SJSA1 (cell line): ENCODE results near the gene STARD5. TPM values are rescaled to one million over a fixed set of nuclear protein-coding genes. Genes with fewer than 3 reads are reported as not detected.
"Not testable (repeated sequence)": the region's sequence is repeated elsewhere in the genome, so short reads cannot be mapped to it uniquely, and the experiment has no call there.

Experiments
- DNase-seq, 2 experiments: peaks; one replicate each; pipeline ENCODE4 v3.0.0-alpha.2; 2015 to 2020; ENCODE audit warnings: low spot score in 2 of 2, low read depth in 1 of 2
- H3K27ac ChIP-seq: fragments of 250-450 bp; sonication (Bioruptor Pico); 2 replicates; pipeline ENCODE4 v1.5.1; 2020; ENCODE audit warnings: mild to moderate bottlenecking, moderate library complexity
- H3K27me3 ChIP-seq: fragments of 250-450 bp; sonication (Bioruptor Pico); replicated peaks from 2 replicates; pipeline ENCODE4 v1.5.1; 2020; ENCODE audit warnings: mild to moderate bottlenecking, moderate library complexity
- H3K36me3 ChIP-seq: fragments of 250-450 bp; sonication (Bioruptor Pico); 2 replicates; pipeline ENCODE4 v1.5.1; 2020; ENCODE audit warnings: mild to moderate bottlenecking
- H3K4me1 ChIP-seq: fragments of 250-450 bp; sonication (Bioruptor Pico); replicated peaks from 2 replicates; pipeline ENCODE4 v1.6.1; 2021; ENCODE audit warnings: mild to moderate bottlenecking
- H3K4me3 ChIP-seq: fragments of 250-450 bp; sonication (Bioruptor Pico); 2 replicates; pipeline ENCODE4 v1.5.1; 2020; ENCODE audit warnings: mild to moderate bottlenecking
- H3K9me3 ChIP-seq: fragments of 250-450 bp; sonication (Bioruptor Pico); replicated peaks from 2 replicates; pipeline ENCODE4 v1.5.1; 2020; ENCODE audit warnings: mild to moderate bottlenecking
- total RNA-seq: library from RNA; depleted of rRNA; stranded (reverse); fragments of >200 nt; shearing (Covaris generic); gene quantifications from 2 replicates; pipeline ENCODE4 v1.2.3, GENCODE V29; 2014; rRNA removed

STARD5 gene
- 6.3 and 8.2 TPM in 2 replicates for total RNA-seq

GRCh38 chr15:81323944-81324881 lies at the start of gene STARD5:
Gene STARD5, minus strand, starts transcription at chr15:81324141. Its CDS starts 42 bp downstream, at chr15:81324099.
- Histone ChIP-seq H3K4me1 (peaks cover 46% of the 10 kb centered on the region), H3K27ac (peak within 1 kb of the TSS; percentile 35), H3K9me3 (no peaks in the 10 kb centered on the region), H3K36me3 (peaks cover 20% of the 10 kb centered on the region), H3K4me3 (peak within 1 kb of the TSS; percentile 68), H3K27me3 (no peaks in the 10 kb centered on the region)
- DNase-seq: peak; percentile 95 to 99

- H3K27me3 ChIP-seq: no peaks in the 10 kb centered on the region
- no peak overlapping the region for H3K27ac ChIP-seq
These were observed 49.2 kb upstream of the STARD5 start for GRCh38 chr15:81373176-81373575.

GRCh38 chr15:81372575-81372974 lies 48.6 kb upstream of the STARD5 start:
- DNase-seq: no peak
- no peak overlapping the region for H3K27ac ChIP-seq
- no peaks in the 10 kb centered on the region for H3K36me3 ChIP-seq
- no peaks in the 10 kb centered on the region for H3K9me3 ChIP-seq
- H3K4me3 ChIP-seq: no peak overlapping the region
- no peaks in the 10 kb centered on the region for H3K27me3 ChIP-seq
- no peaks in the 10 kb centered on the region for H3K4me1 ChIP-seq

More at GRCh38 chr15:81373176-81373575, 49.2 kb upstream of the STARD5 start:
- no peaks in the 10 kb centered on the region for H3K4me1 ChIP-seq
- no peak for DNase-seq
- H3K9me3 ChIP-seq: no peaks in the 10 kb centered on the region
- H3K36me3 ChIP-seq: no peaks in the 10 kb centered on the region
- no peak overlapping the region for H3K4me3 ChIP-seq

- Histone ChIP-seq H3K27me3 (no peaks in the 10 kb centered on the region), H3K4me3 (no peak overlapping the region), H3K9me3 (no peaks in the 10 kb centered on the region), H3K36me3 (no peaks in the 10 kb centered on the region), H3K4me1 (no peaks in the 10 kb centered on the region), H3K27ac (no peak overlapping the region)
- DNase-seq: no peak
These were observed 40.0 kb upstream of the STARD5 start for GRCh38 chr15:81363718-81364500.

GRCh38 chr15:81363276-81363675 lies 39.3 kb upstream of the STARD5 start:
- H3K9me3 ChIP-seq: no peaks in the 10 kb centered on the region
- H3K4me3 ChIP-seq: no peak overlapping the region
- no peaks in the 10 kb centered on the region for H3K27me3 ChIP-seq
- H3K36me3 ChIP-seq: no peaks in the 10 kb centered on the region
- no peak overlapping the region for H3K27ac ChIP-seq
- no peak for DNase-seq
- H3K4me1 ChIP-seq: no peaks in the 10 kb centered on the region

GRCh38 chr15:81362790-81363189 lies 38.8 kb upstream of the STARD5 start:
- Histone ChIP-seq H3K27me3 (no peaks in the 10 kb centered on the region), H3K4me1 (no peaks in the 10 kb centered on the region), H3K9me3 (no peaks in the 10 kb centered on the region), H3K4me3 (no peak overlapping the region), H3K36me3 (no peaks in the 10 kb centered on the region), H3K27ac (no peak overlapping the region)
- no peak for DNase-seq

GRCh38 chr15:81361891-81362290 lies 38.0 kb upstream of the STARD5 start:
- Histone ChIP-seq H3K27me3 (no peaks in the 10 kb centered on the region), H3K4me3 (no peak overlapping the region), H3K9me3 (no peaks in the 10 kb centered on the region), H3K27ac (no peak overlapping the region), H3K36me3 (no peaks in the 10 kb centered on the region), H3K4me1 (peaks cover 4% of the 10 kb centered on the region; the same call in 1 of the 2 replicates)
- DNase-seq: no peak

GRCh38 chr15:81360491-81360890 lies 36.5 kb upstream of the STARD5 start:
- Histone ChIP-seq H3K27me3 (no peaks in the 10 kb centered on the region), H3K36me3 (no peaks in the 10 kb centered on the region), H3K27ac (no peak overlapping the region), H3K4me3 (no peak overlapping the region), H3K9me3 (no peaks in the 10 kb centered on the region), H3K4me1 (peaks cover 4% of the 10 kb centered on the region; the same call in 1 of the 2 replicates)
- no peak for DNase-seq

GRCh38 chr15:81358248-81358647 lies 34.3 kb upstream of the STARD5 start:
- no peaks in the 10 kb centered on the region for H3K36me3 ChIP-seq
- no peaks in the 10 kb centered on the region for H3K9me3 ChIP-seq
- H3K27ac ChIP-seq: no peak overlapping the region
- H3K27me3 ChIP-seq: no peaks in the 10 kb centered on the region
- no peak for DNase-seq
- H3K4me1 ChIP-seq: peaks cover 4% of the 10 kb centered on the region; the same call in 1 of the 2 replicates
- no peak overlapping the region for H3K4me3 ChIP-seq

GRCh38 chr15:81357180-81357686 lies 33.3 kb upstream of the STARD5 start:
- Histone ChIP-seq H3K9me3 (no peaks in the 10 kb centered on the region), H3K27me3 (no peaks in the 10 kb centered on the region), H3K4me1 (peaks cover 4% of the 10 kb centered on the region; the same call in 1 of the 2 replicates), H3K4me3 (no peak overlapping the region), H3K27ac (no peak overlapping the region), H3K36me3 (no peaks in the 10 kb centered on the region)
- no peak for DNase-seq

GRCh38 chr15:81356252-81356651 lies 32.3 kb upstream of the STARD5 start:
- Histone ChIP-seq H3K4me3 (no peak overlapping the region), H3K4me1 (peaks cover 4% of the 10 kb centered on the region; the same call in 1 of the 2 replicates), H3K27me3 (no peaks in the 10 kb centered on the region), H3K27ac (no peak overlapping the region), H3K9me3 (no peaks in the 10 kb centered on the region), H3K36me3 (no peaks in the 10 kb centered on the region)
- DNase-seq: no peak

- Histone ChIP-seq H3K36me3 (no peaks in the 10 kb centered on the region), H3K27me3 (no peaks in the 10 kb centered on the region), H3K4me1 (no peaks in the 10 kb centered on the region), H3K9me3 (no peaks in the 10 kb centered on the region), H3K27ac (no peak overlapping the region), H3K4me3 (no peak overlapping the region)
- DNase-seq: no peak
These were observed 27.7 kb upstream of the STARD5 start for GRCh38 chr15:81351651-81352050.

- Histone ChIP-seq H3K27ac (no peak overlapping the region), H3K9me3 (no peaks in the 10 kb centered on the region), H3K4me3 (no peak overlapping the region), H3K36me3 (no peaks in the 10 kb centered on the region), H3K27me3 (no peaks in the 10 kb centered on the region), H3K4me1 (no peaks in the 10 kb centered on the region)
- DNase-seq: no peak
These were observed 25.3 kb upstream of the STARD5 start for GRCh38 chr15:81349271-81349670.

GRCh38 chr15:81348691-81349090 lies 24.8 kb upstream of the STARD5 start:
- H3K4me1 ChIP-seq, H3K36me3 ChIP-seq, H3K4me3 ChIP-seq, H3K27me3 ChIP-seq, DNase-seq, H3K27ac ChIP-seq, H3K9me3 ChIP-seq: not testable (repeated sequence)
